ENCODE results near the gene CGREF1. TPM values are rescaled to one million over a fixed set of nuclear protein-coding genes. Genes with fewer than 3 reads are reported as not detected.
A peak's percentile ranks its signal among the peaks of the same experiment; 100 is the strongest.
"Not testable (repeated sequence)": the region's sequence is repeated elsewhere in the genome, so short reads cannot be mapped to it uniquely, and the experiment has no call there.

CGREF1 gene
- total RNA-seq, 1 experiment from 2014 or later, result 3.7 TPM

DNA sequence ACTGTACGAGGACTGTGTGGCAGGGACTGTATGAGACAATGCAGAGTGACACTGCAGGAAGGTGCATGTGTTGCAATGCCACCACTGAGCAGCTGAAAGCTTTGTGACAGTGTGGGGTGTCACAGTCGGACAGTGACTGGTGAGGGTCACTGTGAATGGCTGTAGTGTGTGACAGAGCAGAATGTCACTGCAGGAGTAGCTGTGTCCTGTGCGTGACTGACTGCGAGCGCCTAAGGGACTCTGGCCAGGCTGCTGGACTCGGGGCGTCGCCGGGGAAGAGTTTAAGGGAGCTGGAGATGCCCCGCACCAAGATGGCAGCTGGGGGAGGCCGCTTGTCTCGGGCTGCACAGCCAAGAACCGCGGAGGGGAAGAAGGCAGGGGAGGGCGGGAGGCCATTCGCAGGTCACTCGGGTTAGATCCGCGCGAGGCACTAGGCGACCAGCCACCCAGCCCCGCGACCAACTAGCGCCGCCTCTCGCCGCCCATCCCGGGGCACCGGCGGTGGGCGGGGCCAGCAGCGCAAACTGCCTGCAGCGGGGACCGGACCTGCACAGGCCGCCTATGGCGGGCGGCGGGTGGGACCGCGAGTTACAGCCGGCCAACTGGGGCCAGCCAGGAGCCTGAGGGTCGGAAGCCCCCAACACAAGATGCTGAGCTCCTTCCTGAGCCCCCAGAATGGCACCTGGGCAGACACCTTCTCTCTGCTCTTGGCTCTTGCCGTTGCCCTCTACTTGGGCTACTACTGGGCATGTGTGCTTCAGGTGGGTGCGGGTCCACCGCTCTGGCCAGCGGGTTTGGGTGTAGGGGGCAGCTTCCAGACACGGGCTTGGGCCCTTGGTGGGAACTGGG, 4.6 kb upstream of the CGREF1 start, which contains the start of gene ABHD1:
ABHD1 (plus strand) TSS at position 514 of the 849 bp plus-strand sequence; CDS start at position 648, 134 bp downstream.
- Mint-ChIP-seq H3K4me3 (ENCODE audit: low read depth, unreplicated experiment) (peak within 1 kb of the TSS; percentile 77), H3K36me3 (ENCODE audit: insufficient read depth, unreplicated experiment) (peaks cover 27% of the 10 kb centered on the region), H3K27ac (ENCODE audit: unreplicated experiment) (no peak within 1 kb of the TSS), H3K27me3 (ENCODE audit: unreplicated experiment) (peaks cover 50% of the 10 kb centered on the region), H3K9me3 (ENCODE audit: low read depth, unreplicated experiment) (no peaks in the 10 kb centered on the region), H3K4me1 (ENCODE audit: low read depth, unreplicated experiment) (peaks cover 8% of the 10 kb centered on the region)
- TF ChIP-seq, protein P1, sequence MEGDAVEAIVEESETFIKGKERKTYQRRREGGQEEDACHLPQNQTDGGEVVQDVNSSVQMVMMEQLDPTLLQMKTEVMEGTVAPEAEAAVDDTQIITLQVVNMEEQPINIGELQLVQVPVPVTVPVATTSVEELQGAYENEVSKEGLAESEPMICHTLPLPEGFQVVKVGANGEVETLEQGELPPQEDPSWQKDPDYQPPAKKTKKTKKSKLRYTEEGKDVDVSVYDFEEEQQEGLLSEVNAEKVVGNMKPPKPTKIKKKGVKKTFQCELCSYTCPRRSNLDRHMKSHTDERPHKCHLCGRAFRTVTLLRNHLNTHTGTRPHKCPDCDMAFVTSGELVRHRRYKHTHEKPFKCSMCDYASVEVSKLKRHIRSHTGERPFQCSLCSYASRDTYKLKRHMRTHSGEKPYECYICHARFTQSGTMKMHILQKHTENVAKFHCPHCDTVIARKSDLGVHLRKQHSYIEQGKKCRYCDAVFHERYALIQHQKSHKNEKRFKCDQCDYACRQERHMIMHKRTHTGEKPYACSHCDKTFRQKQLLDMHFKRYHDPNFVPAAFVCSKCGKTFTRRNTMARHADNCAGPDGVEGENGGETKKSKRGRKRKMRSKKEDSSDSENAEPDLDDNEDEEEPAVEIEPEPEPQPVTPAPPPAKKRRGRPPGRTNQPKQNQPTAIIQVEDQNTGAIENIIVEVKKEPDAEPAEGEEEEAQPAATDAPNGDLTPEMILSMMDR (IDR thresholded peaks at IDR 0.05; ENCODE audit: unreplicated experiment), result no peak
- intact Hi-C loops (cut with micrococcal nuclease; ENCODE audit: unreplicated experiment), result no loop called here
- DNase-seq, result peak; percentile 57
- no TSS peak for BruUV-seq (replicated peaks)
- CTCF ChIA-PET, result interaction anchor here (0.5 to 1.2 kb wide), 3 partner anchors 57 to 71 kb away, joined by 3 to 4 read pairs (median 3); no protein-coding TSS in a partner anchor

DNA sequence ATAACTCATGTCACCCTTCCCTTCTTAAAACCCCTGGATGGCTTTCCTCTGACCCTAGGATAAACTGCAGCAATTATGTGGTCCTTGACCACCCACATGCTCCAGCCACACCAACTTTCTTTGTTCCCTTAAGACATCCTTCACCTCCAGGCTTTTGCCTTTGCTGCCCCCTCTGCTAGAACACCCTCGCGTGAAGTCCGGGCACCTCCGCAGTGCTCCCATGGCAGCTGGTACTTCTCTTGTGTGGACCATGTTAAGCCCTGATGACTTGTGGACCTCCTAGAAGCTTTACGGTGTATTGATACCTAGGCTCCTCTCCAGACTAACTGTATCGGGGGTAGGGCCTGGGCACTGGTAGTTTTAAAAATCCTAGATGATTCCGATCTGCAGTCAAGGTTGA, 3.9 kb upstream of the CGREF1 start:
- peaks cover 8% of the 10 kb centered on the region for H3K4me1 Mint-ChIP-seq (ENCODE audit: low read depth, unreplicated experiment)
- no peak for DNase-seq
- H3K27me3 Mint-ChIP-seq (ENCODE audit: unreplicated experiment), result peaks cover 50% of the 10 kb centered on the region
- CTCF ChIA-PET, result interaction anchor here (1.2 kb wide), 1 partner anchor 69 kb away, joined by 3 read pairs; no protein-coding TSS in a partner anchor
- TF ChIP-seq, protein P1 (IDR thresholded peaks at IDR 0.05; ENCODE audit: unreplicated experiment), result no peak
- no TSS peak for BruUV-seq (replicated peaks)
- peaks cover 20% of the 10 kb centered on the region for H3K36me3 Mint-ChIP-seq (ENCODE audit: insufficient read depth, unreplicated experiment)
- intact Hi-C loops (cut with micrococcal nuclease; ENCODE audit: unreplicated experiment), result no loop called here
- H3K27ac Mint-ChIP-seq (ENCODE audit: unreplicated experiment), result no peak overlapping the region
- no peaks in the 10 kb centered on the region for H3K9me3 Mint-ChIP-seq (ENCODE audit: low read depth, unreplicated experiment)
- H3K4me3 Mint-ChIP-seq (ENCODE audit: low read depth, unreplicated experiment), result peak overlapping the region; percentile 77

DNA sequence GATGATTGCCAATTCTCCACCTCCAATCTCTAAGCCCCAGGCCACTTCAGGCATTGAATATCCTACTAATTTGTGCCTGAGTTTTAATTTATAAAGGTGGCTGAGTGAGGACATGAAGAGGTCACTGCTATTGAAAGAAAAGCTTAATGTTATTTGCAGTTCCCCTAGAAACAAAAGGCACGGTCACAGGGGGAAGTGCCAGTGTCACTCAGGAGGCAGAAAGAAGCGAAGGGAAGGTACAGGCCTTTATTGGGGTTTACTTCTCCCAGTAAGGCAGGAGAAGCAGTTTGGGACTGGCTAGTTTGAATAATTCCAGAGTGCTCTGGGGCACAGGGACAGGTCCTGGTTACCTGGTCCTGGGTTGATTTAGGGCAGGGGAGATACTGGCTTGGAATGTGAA, 3.0 kb upstream of the CGREF1 start:
- no peak overlapping the region for H3K4me3 Mint-ChIP-seq (ENCODE audit: low read depth, unreplicated experiment)
- peaks cover 8% of the 10 kb centered on the region for H3K4me1 Mint-ChIP-seq (ENCODE audit: low read depth, unreplicated experiment)
- no TSS peak for BruUV-seq (replicated peaks)
- H3K9me3 Mint-ChIP-seq (ENCODE audit: low read depth, unreplicated experiment), result no peaks in the 10 kb centered on the region
- TF ChIP-seq, protein P1 (IDR thresholded peaks at IDR 0.05; ENCODE audit: unreplicated experiment), result no peak
- peaks cover 22% of the 10 kb centered on the region for H3K36me3 Mint-ChIP-seq (ENCODE audit: insufficient read depth, unreplicated experiment)
- CTCF ChIA-PET, result no interaction called here
- no peak overlapping the region for H3K27ac Mint-ChIP-seq (ENCODE audit: unreplicated experiment)
- peaks cover 50% of the 10 kb centered on the region for H3K27me3 Mint-ChIP-seq (ENCODE audit: unreplicated experiment)
- intact Hi-C loops (cut with micrococcal nuclease; ENCODE audit: unreplicated experiment), result no loop called here
- no peak for DNase-seq

DNA sequence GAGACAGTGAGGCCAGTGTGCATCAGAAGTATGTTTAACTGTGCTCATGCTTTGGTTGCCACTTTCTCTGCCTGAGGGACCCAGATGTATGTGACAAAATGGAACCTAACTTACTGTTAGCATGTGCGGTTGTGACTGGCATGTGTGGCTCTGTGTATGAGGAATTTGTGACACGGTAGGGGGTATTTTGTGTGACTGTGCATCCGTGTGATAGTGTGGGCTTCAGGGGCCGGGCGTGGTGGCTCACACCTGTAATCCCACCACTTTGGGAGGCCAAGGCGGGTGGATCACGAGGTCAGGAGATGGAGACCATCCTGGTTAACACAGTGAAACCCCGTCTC, 372 bp upstream of the CGREF1 start:
- CTCF ChIA-PET, DNase-seq: not testable (repeated sequence)

More for the DNA sequence above, 372 bp upstream of the CGREF1 start:
- H3K4me1 Mint-ChIP-seq (ENCODE audit: low read depth, unreplicated experiment); H3K27ac Mint-ChIP-seq (ENCODE audit: unreplicated experiment); BruUV-seq (replicated peaks); H3K9me3 Mint-ChIP-seq (ENCODE audit: low read depth, unreplicated experiment); intact Hi-C loops (cut with micrococcal nuclease; ENCODE audit: unreplicated experiment): not testable (repeated sequence)
- H3K36me3 Mint-ChIP-seq (ENCODE audit: insufficient read depth, unreplicated experiment), result peaks cover 24% of the 10 kb centered on the region
- H3K4me3 Mint-ChIP-seq (ENCODE audit: low read depth, unreplicated experiment), result peak overlapping the region; percentile 73
- peaks cover 50% of the 10 kb centered on the region for H3K27me3 Mint-ChIP-seq (ENCODE audit: unreplicated experiment)

All from Calu3 (cell line).